ENCODE data around the gene ZC3H12D.
"Not testable (repeated sequence)": the region's sequence is repeated elsewhere in the genome, so short reads cannot be mapped to it uniquely, and the experiment has no call there.

ZC3H12D gene

GRCh38 chr6:149483849-149484655 lies 762 bp downstream of the ZC3H12D start:
- DNase-seq (ENCODE audit: low read depth in 4 of 4, low spot score in 1 of 4), result no peak

- no peak for DNase-seq (ENCODE audit: low read depth in 4 of 4, low spot score in 1 of 4)
Observed at GRCh38 chr6:149483334-149483725, 1.5 kb downstream of the ZC3H12D start.

- no peak for DNase-seq (ENCODE audit: low read depth in 4 of 4, low spot score in 1 of 4)
Observed at GRCh38 chr6:149482545-149483333, 2.1 kb downstream of the ZC3H12D start.

- no peak for DNase-seq (ENCODE audit: low read depth in 4 of 4, low spot score in 1 of 4)
Observed at GRCh38 chr6:149480502-149481280, 4.1 kb downstream of the ZC3H12D start.

GRCh38 chr6:149478631-149479314 lies 6.0 kb downstream of the ZC3H12D start:
- DNase-seq (ENCODE audit: low read depth in 4 of 4, low spot score in 1 of 4), result no peak

GRCh38 chr6:149477544-149477943 lies 7.3 kb downstream of the ZC3H12D start:
- DNase-seq (ENCODE audit: low read depth in 4 of 4, low spot score in 1 of 4), result no peak

GRCh38 chr6:149476789-149477455 lies 7.9 kb downstream of the ZC3H12D start:
- no peak for DNase-seq (ENCODE audit: low read depth in 4 of 4, low spot score in 1 of 4)

GRCh38 chr6:149474108-149474935 lies 10.5 kb downstream of the ZC3H12D start:
- DNase-seq (ENCODE audit: low read depth in 4 of 4, low spot score in 1 of 4), result no peak

- no peak for DNase-seq (ENCODE audit: low read depth in 4 of 4, low spot score in 1 of 4)
Observed at GRCh38 chr6:149473080-149474052, 11.4 kb downstream of the ZC3H12D start.

GRCh38 chr6:149472241-149472640 lies 12.6 kb downstream of the ZC3H12D start:
- DNase-seq (ENCODE audit: low read depth in 4 of 4, low spot score in 1 of 4), result no peak

- DNase-seq (ENCODE audit: low read depth in 4 of 4, low spot score in 1 of 4), result no peak
Observed at GRCh38 chr6:149471801-149472200, 13.0 kb downstream of the ZC3H12D start.

GRCh38 chr6:149470948-149471347 lies 13.9 kb downstream of the ZC3H12D start:
- no peak for DNase-seq (ENCODE audit: low read depth in 4 of 4, low spot score in 1 of 4)

- DNase-seq (ENCODE audit: low read depth in 4 of 4, low spot score in 1 of 4), result no peak
Observed at GRCh38 chr6:149468179-149468578, 16.6 kb downstream of the ZC3H12D start.

- DNase-seq (ENCODE audit: low read depth in 4 of 4, low spot score in 1 of 4), result no peak
Observed at GRCh38 chr6:149467265-149467664, 17.5 kb downstream of the ZC3H12D start.

- no peak for DNase-seq (ENCODE audit: low read depth in 4 of 4, low spot score in 1 of 4)
Observed at GRCh38 chr6:149464411-149464810, 20.4 kb downstream of the ZC3H12D start.

- DNase-seq (ENCODE audit: low read depth in 4 of 4, low spot score in 1 of 4), result no peak
Observed at GRCh38 chr6:149463781-149464180, 21.0 kb downstream of the ZC3H12D start.

- not testable (repeated sequence) for DNase-seq (ENCODE audit: low read depth in 4 of 4, low spot score in 1 of 4)
Observed at GRCh38 chr6:149462712-149463111, 22.1 kb downstream of the ZC3H12D start.

GRCh38 chr6:149461670-149462069 lies 23.1 kb downstream of the ZC3H12D start:
- no peak for DNase-seq (ENCODE audit: low read depth in 4 of 4, low spot score in 1 of 4)
